ENCODE results near the gene KIF1A. TPM values are rescaled to one million over a fixed set of nuclear protein-coding genes. Genes with fewer than 3 reads are reported as not detected.

Gene KIF1A
- total RNA-seq, 4 donors from 2014 or later: 1.7 to 4.1 (median 3.4) TPM

GRCh38 chr2:240837621-240838020 is 17.6 kb upstream of the KIF1A start:
- Histone ChIP-seq H3K4me1 (peaks cover 0 to 8% (median 4%) of the 10 kb centered on the region in 4 donors), H3K9me3 (no peaks in the 10 kb centered on the region), H3K27ac (replicated peaks in 1 of 4) (no peak overlapping the region), H3K27me3 (peaks cover 0 to 27% (median 3%) of the 10 kb centered on the region in 4 donors), H3K4me3 (no peak overlapping the region), H3K36me3 (no peaks in the 10 kb centered on the region)
- DNase-seq (ENCODE audit: extremely low spot score): no peak
- intact Hi-C loops (cut with DNase I): loop anchor here (10.0 kb wide), 1 partner anchor 323 kb away; no protein-coding TSS in a partner anchor
- TF ChIP-seq CTCF (IDR thresholded peaks at IDR 0.05): no peak
- no peak for TF ChIP-seq EP300 (IDR thresholded peaks at IDR 0.05)
- no peak for TF ChIP-seq POLR2A (IDR thresholded peaks at IDR 0.05; ENCODE audit: low read depth)
- TF ChIP-seq POLR2AphosphoS5 (IDR thresholded peaks at IDR 0.05): no peak
- WGBS: 71% methylated on average over 4 of the region's 4 CpGs

- TF ChIP-seq CTCF (IDR thresholded peaks at IDR 0.05) (no peak), POLR2A (IDR thresholded peaks at IDR 0.05; ENCODE audit: low read depth) (no peak), POLR2AphosphoS5 (IDR thresholded peaks at IDR 0.05) (no peak), EP300 (IDR thresholded peaks at IDR 0.05) (no peak)
- no peaks in the 10 kb centered on the region for H3K9me3 ChIP-seq
- peaks cover 0 to 26% (median 3%) of the 10 kb centered on the region in 4 donors for H3K27me3 ChIP-seq
- H3K36me3 ChIP-seq: no peaks in the 10 kb centered on the region
- WGBS: 65% methylated on average over 12 of the region's 17 CpGs
- no peak overlapping the region for H3K4me3 ChIP-seq
- DNase-seq (ENCODE audit: extremely low spot score): no peak
- H3K4me1 ChIP-seq: peaks cover 4 to 15% (median 10%) of the 10 kb centered on the region in 4 donors
- no peak overlapping the region for H3K27ac ChIP-seq (replicated peaks in 1 of 4)
- intact Hi-C loops (cut with DNase I): loop anchor here (10.0 kb wide), 1 partner anchor 322 kb away; no protein-coding TSS in a partner anchor
Observed at GRCh38 chr2:240836781-240837467, 16.9 kb upstream of the KIF1A start.

DNA sequence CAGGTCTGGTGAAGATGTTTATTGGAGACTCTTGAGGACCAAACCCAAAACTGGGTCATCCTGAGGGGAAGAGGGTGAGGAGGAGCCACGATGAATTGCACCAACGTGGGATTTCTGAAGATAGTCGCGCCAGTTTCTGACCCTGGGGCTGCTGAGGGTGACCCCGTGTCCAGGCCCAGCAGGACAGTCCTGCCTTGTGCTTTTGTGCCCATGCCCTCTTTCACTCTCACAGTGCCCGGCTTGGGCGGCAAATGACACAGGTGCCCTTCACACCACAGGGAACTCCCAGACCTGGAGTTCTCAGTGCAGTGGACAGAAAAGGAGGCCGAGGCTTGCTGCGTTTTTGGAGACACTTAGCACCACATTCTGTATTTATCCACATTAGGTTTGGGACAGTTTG is 15.5 kb upstream of the KIF1A start:
- H3K4me3 ChIP-seq: no peak overlapping the region
- peaks cover 10 to 22% (median 17%) of the 10 kb centered on the region in 4 donors for H3K4me1 ChIP-seq
- intact Hi-C loops (cut with DNase I): loop anchor here (10.0 kb wide), 1 partner anchor 321 kb away; no protein-coding TSS in a partner anchor
- no peaks in the 10 kb centered on the region for H3K36me3 ChIP-seq
- no peak for TF ChIP-seq POLR2A (IDR thresholded peaks at IDR 0.05; ENCODE audit: low read depth)
- TF ChIP-seq CTCF (IDR thresholded peaks at IDR 0.05): no peak
- no peak for TF ChIP-seq POLR2AphosphoS5 (IDR thresholded peaks at IDR 0.05)
- no peak for TF ChIP-seq EP300 (IDR thresholded peaks at IDR 0.05)
- no peaks in the 10 kb centered on the region for H3K9me3 ChIP-seq
- no peak for DNase-seq (ENCODE audit: extremely low spot score)
- H3K27me3 ChIP-seq: peaks cover 0 to 12% (median 0%) of the 10 kb centered on the region in 4 donors
- H3K27ac ChIP-seq (replicated peaks in 1 of 4): no peak overlapping the region
- WGBS: 79% methylated on average over 9 of the region's 9 CpGs

GRCh38 chr2:240834377-240834975 is 14.5 kb upstream of the KIF1A start:
- Histone ChIP-seq H3K27me3 (peaks cover 0 to 11% (median 0%) of the 10 kb centered on the region in 4 donors), H3K27ac (replicated peaks in 1 of 4) (no peak overlapping the region), H3K36me3 (no peaks in the 10 kb centered on the region), H3K4me1 (peaks cover 10 to 22% (median 17%) of the 10 kb centered on the region in 4 donors), H3K4me3 (no peak overlapping the region), H3K9me3 (no peaks in the 10 kb centered on the region)
- TF ChIP-seq CTCF (IDR thresholded peaks at IDR 0.05) (no peak), EP300 (IDR thresholded peaks at IDR 0.05) (no peak), POLR2A (IDR thresholded peaks at IDR 0.05; ENCODE audit: low read depth) (no peak), POLR2AphosphoS5 (IDR thresholded peaks at IDR 0.05) (no peak)
- DNase-seq (ENCODE audit: extremely low spot score): no peak
- WGBS: 78% methylated on average over 6 of the region's 6 CpGs
- intact Hi-C loops (cut with DNase I): loop anchor here (10.0 kb wide), 1 partner anchor 320 kb away; no protein-coding TSS in a partner anchor
